ENCODE measurements around the gene ZNF804A. TPM values are rescaled to one million over a fixed set of nuclear protein-coding genes. Genes with fewer than 3 reads are reported as not detected.

The ZNF804A gene
- total RNA-seq, 2 donors from 2014 or later: not detected

- no peaks in the 10 kb centered on the region for H3K4me1 ChIP-seq
- H3K36me3 ChIP-seq (replicated peaks in 1 of 2; ENCODE audit: insufficient read depth in 1 of 2, low read depth in 2 of 2): no peaks in the 10 kb centered on the region
- intact Hi-C loops (cut with DNase I): no loop called here
- H3K27ac ChIP-seq: no peak overlapping the region
- H3K9me3 ChIP-seq: peaks cover 0 to 14% (median 0%) of the 10 kb centered on the region in 3 donors
- DNase-seq (no peak), ATAC-seq (no peak)
- no peak overlapping the region for H3K4me3 ChIP-seq
- H3K27me3 ChIP-seq: no peaks in the 10 kb centered on the region
- TF ChIP-seq, protein P1, sequence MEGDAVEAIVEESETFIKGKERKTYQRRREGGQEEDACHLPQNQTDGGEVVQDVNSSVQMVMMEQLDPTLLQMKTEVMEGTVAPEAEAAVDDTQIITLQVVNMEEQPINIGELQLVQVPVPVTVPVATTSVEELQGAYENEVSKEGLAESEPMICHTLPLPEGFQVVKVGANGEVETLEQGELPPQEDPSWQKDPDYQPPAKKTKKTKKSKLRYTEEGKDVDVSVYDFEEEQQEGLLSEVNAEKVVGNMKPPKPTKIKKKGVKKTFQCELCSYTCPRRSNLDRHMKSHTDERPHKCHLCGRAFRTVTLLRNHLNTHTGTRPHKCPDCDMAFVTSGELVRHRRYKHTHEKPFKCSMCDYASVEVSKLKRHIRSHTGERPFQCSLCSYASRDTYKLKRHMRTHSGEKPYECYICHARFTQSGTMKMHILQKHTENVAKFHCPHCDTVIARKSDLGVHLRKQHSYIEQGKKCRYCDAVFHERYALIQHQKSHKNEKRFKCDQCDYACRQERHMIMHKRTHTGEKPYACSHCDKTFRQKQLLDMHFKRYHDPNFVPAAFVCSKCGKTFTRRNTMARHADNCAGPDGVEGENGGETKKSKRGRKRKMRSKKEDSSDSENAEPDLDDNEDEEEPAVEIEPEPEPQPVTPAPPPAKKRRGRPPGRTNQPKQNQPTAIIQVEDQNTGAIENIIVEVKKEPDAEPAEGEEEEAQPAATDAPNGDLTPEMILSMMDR (IDR thresholded peaks at IDR 0.05): no peak
- TF ChIP-seq POLR2A (IDR thresholded peaks at IDR 0.05): no peak
Measured at GRCh38 chr2:184859187-184859586, 260.9 kb downstream of the ZNF804A start.

DNA sequence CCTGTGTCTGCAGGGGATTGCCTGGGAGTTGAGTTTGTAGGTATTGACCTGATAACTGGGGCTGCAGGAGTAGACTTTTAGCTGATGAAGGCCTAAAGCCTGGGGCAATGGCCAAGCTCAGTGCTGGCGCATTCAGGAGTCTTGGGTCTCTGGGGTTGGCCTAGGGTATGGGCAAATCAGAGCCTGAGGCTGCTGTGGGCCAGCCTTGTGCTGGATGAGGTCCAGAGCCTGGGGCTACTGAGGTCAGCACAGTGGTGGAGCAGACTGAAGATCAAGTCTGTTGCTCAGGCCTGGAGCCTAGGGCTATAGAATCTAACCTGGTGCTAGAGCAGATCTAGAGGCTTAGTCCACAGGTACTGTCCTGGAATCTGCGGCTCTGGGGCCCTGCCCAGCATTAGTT is 262.4 kb downstream of the ZNF804A start:
- WGBS, 2 donors: 72 to 80% methylated on average over 1 to 2 of the region's 2 CpGs
- H3K4me3 ChIP-seq: no peak overlapping the region
- ATAC-seq: peak; percentile 6
- TF ChIP-seq, protein P1 (IDR thresholded peaks at IDR 0.05): no peak
- TF ChIP-seq POLR2A (IDR thresholded peaks at IDR 0.05): no peak
- H3K27me3 ChIP-seq: no peaks in the 10 kb centered on the region
- peaks cover 0 to 14% (median 0%) of the 10 kb centered on the region in 3 donors for H3K9me3 ChIP-seq
- intact Hi-C loops (cut with DNase I): no loop called here
- H3K36me3 ChIP-seq (replicated peaks in 1 of 2; ENCODE audit: insufficient read depth in 1 of 2, low read depth in 2 of 2): no peaks in the 10 kb centered on the region
- H3K4me1 ChIP-seq: no peaks in the 10 kb centered on the region
- no peak overlapping the region for H3K27ac ChIP-seq
- no peak for DNase-seq

DNA sequence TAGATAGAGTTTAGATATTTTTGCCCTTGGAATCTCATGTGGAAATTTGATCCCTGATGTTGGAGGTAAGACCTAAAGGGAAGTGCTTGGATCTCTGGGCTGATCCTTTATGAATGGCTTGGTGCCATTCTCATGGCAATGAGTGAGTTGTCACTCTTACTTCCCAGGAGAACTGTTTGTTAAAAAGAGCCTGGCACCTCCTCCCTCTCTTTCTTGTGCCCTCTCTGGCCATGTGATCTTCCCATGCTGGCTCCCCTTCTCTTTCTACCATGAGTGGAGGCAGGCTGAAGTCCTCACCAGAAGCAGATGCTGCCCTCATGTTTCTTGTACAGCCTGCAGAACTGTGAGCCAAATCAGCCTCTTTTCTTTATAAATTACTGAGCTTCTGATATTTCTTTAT is 276.9 kb downstream of the ZNF804A start:
- ATAC-seq: no peak
- no peaks in the 10 kb centered on the region for H3K36me3 ChIP-seq (replicated peaks in 1 of 2; ENCODE audit: insufficient read depth in 1 of 2, low read depth in 2 of 2)

DNA sequence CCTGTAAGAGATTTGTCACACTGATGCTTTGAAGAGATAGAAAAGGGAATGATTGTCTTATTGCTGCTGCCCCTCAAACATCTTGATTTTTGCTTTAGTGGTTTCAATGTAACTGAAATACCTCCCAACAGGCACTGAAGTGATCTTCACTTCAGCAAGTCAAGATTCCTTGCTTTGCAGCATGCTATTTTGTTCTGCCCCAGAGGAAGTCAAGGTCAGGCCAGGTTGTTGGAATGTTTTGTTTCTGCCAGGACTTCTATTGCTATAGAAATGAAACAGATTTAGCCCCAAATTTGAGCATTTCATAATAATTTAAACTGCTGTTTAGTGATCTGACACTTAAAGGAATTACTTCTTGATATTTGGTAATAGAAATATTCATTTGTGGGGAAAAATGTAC is 277.6 kb downstream of the ZNF804A start:
- H3K9me3 ChIP-seq: no peaks in the 10 kb centered on the region
- no peak for DNase-seq
- TF ChIP-seq POLR2A (IDR thresholded peaks at IDR 0.05): no peak
- TF ChIP-seq, protein P1 (IDR thresholded peaks at IDR 0.05): no peak
- H3K27ac ChIP-seq: no peak overlapping the region
- H3K4me1 ChIP-seq: no peaks in the 10 kb centered on the region
- H3K27me3 ChIP-seq: no peaks in the 10 kb centered on the region
- ATAC-seq: no peak
- H3K4me3 ChIP-seq: no peak overlapping the region
- intact Hi-C loops (cut with DNase I): no loop called here
- no peaks in the 10 kb centered on the region for H3K36me3 ChIP-seq (replicated peaks in 1 of 2; ENCODE audit: insufficient read depth in 1 of 2, low read depth in 2 of 2)

More for the DNA sequence above, 276.9 kb downstream of the ZNF804A start:
- Histone ChIP-seq H3K27me3 (no peaks in the 10 kb centered on the region), H3K9me3 (no peaks in the 10 kb centered on the region), H3K4me3 (no peak overlapping the region), H3K4me1 (no peaks in the 10 kb centered on the region), H3K27ac (no peak overlapping the region)
- TF ChIP-seq, protein P1 (IDR thresholded peaks at IDR 0.05): no peak
- no peak for TF ChIP-seq POLR2A (IDR thresholded peaks at IDR 0.05)
- no peak for DNase-seq
- intact Hi-C loops (cut with DNase I): no loop called here

- H3K4me1 ChIP-seq: no peaks in the 10 kb centered on the region
- no peak overlapping the region for H3K4me3 ChIP-seq
- intact Hi-C loops (cut with DNase I): no loop called here
- H3K9me3 ChIP-seq: no peaks in the 10 kb centered on the region
- ATAC-seq: no peak
- no peaks in the 10 kb centered on the region for H3K27me3 ChIP-seq
- no peak for DNase-seq
- TF ChIP-seq, protein P1 (IDR thresholded peaks at IDR 0.05): no peak
- TF ChIP-seq POLR2A (IDR thresholded peaks at IDR 0.05): no peak
- WGBS, 2 donors: 82 to 91% methylated on average over 2 of the region's 2 CpGs
- H3K27ac ChIP-seq: no peak overlapping the region
- H3K36me3 ChIP-seq (replicated peaks in 1 of 2; ENCODE audit: insufficient read depth in 1 of 2, low read depth in 2 of 2): no peaks in the 10 kb centered on the region
Measured at GRCh38 chr2:184877909-184878308, 279.6 kb downstream of the ZNF804A start.
